GM21390 (cell line): ENCODE data around the gene ATP8A2.
"Not testable (repeated sequence)": the region's sequence is repeated elsewhere in the genome, so short reads cannot be mapped to it uniquely, and the experiment has no call there.

Experiments used
- ATAC-seq: cut with Tn5 transposase; IDR thresholded peaks from one replicate; pipeline ENCODE4 v1.9.1; 2021; ENCODE audit not compliant: unreplicated experiment

Gene ATP8A2

GRCh38 chr13:25946321-25946720 is 574.5 kb downstream of the ATP8A2 start:
- no peak for ATAC-seq

GRCh38 chr13:25948910-25949309 is 577.1 kb downstream of the ATP8A2 start:
- no peak for ATAC-seq

GRCh38 chr13:25951831-25952230 is 580.1 kb downstream of the ATP8A2 start:
- ATAC-seq, result no peak

- not testable (repeated sequence) for ATAC-seq
Measured at GRCh38 chr13:25954080-25954479, 582.3 kb downstream of the ATP8A2 start.

GRCh38 chr13:25954943-25955342 is 583.2 kb downstream of the ATP8A2 start:
- not testable (repeated sequence) for ATAC-seq

GRCh38 chr13:25958986-25959385 is 587.2 kb downstream of the ATP8A2 start:
- no peak for ATAC-seq

GRCh38 chr13:25961294-25961693 is 589.5 kb downstream of the ATP8A2 start:
- ATAC-seq, result no peak

GRCh38 chr13:25963674-25964073 is 591.9 kb downstream of the ATP8A2 start:
- no peak for ATAC-seq

GRCh38 chr13:25965596-25965995 is 593.8 kb downstream of the ATP8A2 start:
- ATAC-seq, result no peak

GRCh38 chr13:25966086-25966485 is 594.3 kb downstream of the ATP8A2 start:
- no peak for ATAC-seq

GRCh38 chr13:25967144-25967543 is 595.4 kb downstream of the ATP8A2 start:
- ATAC-seq, result no peak

- ATAC-seq, result no peak
Measured at GRCh38 chr13:25971047-25971446, 599.3 kb downstream of the ATP8A2 start.

- ATAC-seq, result no peak
Measured at GRCh38 chr13:25971459-25972145, 599.8 kb downstream of the ATP8A2 start.

GRCh38 chr13:25973085-25973484 is 601.3 kb downstream of the ATP8A2 start:
- ATAC-seq, result no peak

- no peak for ATAC-seq
Measured at GRCh38 chr13:25973576-25973975, 601.8 kb downstream of the ATP8A2 start.

- ATAC-seq, result no peak
Measured at GRCh38 chr13:25977216-25977615, 605.4 kb downstream of the ATP8A2 start.

- ATAC-seq, result no peak
Measured at GRCh38 chr13:25977671-25978070, 605.9 kb downstream of the ATP8A2 start.

- ATAC-seq, result no peak
Measured at GRCh38 chr13:25978961-25979360, 607.2 kb downstream of the ATP8A2 start.

- no peak for ATAC-seq
Measured at GRCh38 chr13:25979371-25979770, 607.6 kb downstream of the ATP8A2 start.

- no peak for ATAC-seq
Measured at GRCh38 chr13:25980255-25980654, 608.5 kb downstream of the ATP8A2 start.

GRCh38 chr13:25981060-25981459 is 609.3 kb downstream of the ATP8A2 start:
- ATAC-seq, result no peak

GRCh38 chr13:25982907-25983306 is 611.1 kb downstream of the ATP8A2 start:
- no peak for ATAC-seq

GRCh38 chr13:25987987-25988386 is 616.2 kb downstream of the ATP8A2 start:
- ATAC-seq, result no peak
